Hepatic stellate cell (primary cell): Measurements from ENCODE around the gene GNG7.
A peak's percentile ranks its signal among the peaks of the same experiment; 100 is the strongest.

Experiments used
- DNase-seq: peaks from one replicate; pipeline ENCODE4 v3.0.0; 2011; ENCODE audit warnings: low spot score

The GNG7 gene

DNA sequence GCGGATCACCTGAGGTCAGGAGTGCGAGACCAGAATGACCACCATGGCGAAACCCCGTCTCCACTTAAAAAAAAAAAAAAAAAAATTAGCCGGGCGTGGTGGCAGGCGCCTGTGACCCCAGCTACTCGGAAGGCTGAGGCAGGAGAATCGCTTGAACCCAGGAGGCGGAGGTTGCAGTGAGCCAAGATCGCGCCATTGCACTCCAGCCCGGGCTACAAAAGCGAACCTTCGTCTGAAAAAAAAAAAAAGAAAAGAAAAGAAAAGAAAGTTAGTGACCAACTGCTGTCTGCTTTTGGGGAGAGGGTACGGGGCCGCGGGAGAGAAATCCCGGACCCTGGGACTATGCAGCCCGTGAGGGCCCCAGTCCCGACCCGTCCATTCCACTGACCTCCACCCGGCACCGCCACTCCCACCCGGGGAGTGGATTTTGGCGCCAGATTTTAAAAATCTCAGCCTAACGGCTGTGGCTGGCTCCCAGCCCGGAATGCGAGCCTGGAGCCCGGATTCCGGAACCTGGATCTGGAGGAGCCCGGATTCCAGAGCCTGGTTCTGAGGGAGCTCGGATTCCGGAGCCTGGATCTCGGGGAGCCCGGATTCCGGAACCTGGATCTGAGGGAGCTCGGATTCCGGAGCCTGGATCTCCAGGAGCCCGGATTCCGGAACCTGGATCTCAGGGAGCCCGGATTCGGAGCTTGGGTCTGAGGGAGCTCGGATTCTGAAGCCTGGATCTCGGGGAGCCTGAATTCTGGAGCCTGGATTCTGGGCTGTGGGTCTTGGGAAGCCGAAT is 239.7 kb downstream of the GNG7 start:
- DNase-seq, result peak; percentile 92

DNA sequence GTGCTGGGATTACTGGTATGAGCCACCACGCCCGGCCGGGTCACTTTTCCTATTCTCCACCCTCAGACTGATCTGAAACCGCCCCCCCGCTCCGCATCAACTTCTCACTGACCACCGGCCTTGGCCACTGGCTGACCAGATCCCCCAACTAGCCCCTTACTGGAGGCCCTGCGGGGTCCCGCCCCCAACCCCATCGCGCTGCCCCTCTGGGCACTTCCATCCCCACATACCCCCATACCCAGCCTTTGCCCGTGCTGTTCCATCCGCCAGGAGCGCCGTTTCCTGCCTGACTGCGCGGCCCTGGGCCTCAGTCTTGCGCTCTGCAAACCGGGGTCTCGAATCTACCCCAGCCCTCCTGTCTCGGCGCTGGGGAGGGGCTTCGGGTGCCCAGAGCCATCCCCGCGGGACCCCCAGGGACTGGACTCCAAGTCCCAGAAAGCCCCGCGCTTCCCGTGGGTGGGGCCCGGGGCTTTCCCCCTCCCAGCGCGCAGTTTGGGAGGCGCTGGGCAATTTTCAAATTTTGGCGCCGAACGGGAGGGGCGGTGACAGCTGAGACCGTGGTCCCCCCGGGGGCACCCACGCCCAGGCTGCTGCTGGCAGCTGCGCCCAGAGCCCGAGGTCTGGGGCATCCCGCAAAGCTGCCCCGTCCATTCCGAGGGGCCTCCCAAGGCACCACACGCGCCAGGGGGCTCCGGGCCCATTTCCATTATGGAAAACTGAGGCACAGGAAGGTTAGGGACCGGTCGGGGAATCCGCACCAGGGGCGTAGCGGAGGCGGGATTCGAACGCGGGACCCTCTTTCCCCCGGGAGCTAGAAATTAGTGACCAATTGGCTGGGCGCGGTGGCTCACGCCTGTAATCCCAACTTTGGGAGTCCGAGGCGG is 240.5 kb downstream of the GNG7 start:
- DNase-seq, result peak; percentile 78
